Ectodermal cell (in vitro differentiated cells): Measurements from ENCODE around the gene CLINT1.

Experiments used
- H3K27ac ChIP-seq: 2 replicates; pipeline ENCODE4 v1.7.0; 2013; ENCODE audit warnings: mild to moderate bottlenecking, low read depth, low read length; ENCODE audit not compliant: insufficient read depth, poor library complexity, severe bottlenecking
- H3K27me3 ChIP-seq: 2 replicates; pipeline ENCODE4 v1.7.0; 2013; ENCODE audit warnings: mild to moderate bottlenecking, low read length; ENCODE audit not compliant: insufficient read depth, control insufficient read depth, poor library complexity, severe bottlenecking
- H3K36me3 ChIP-seq: one replicate; pipeline ENCODE4 v1.7.0; 2013; ENCODE audit warnings: low read length; ENCODE audit not compliant: control insufficient read depth, insufficient read depth
- H3K4me1 ChIP-seq: one replicate; pipeline ENCODE4 v1.7.0; 2013; ENCODE audit warnings: low read length; ENCODE audit not compliant: control insufficient read depth, insufficient read depth
- H3K4me3 ChIP-seq: 2 replicates; pipeline ENCODE4 v1.7.0; 2013; ENCODE audit warnings: low read depth, low read length, control low read depth; ENCODE audit not compliant: insufficient read depth
- H3K9me3 ChIP-seq: 2 replicates; pipeline ENCODE4 v1.7.0; 2013; ENCODE audit warnings: mild to moderate bottlenecking, low read length, moderate library complexity; ENCODE audit not compliant: control insufficient read depth
- WGBS, 2 experiments: methylation state at CpG; one replicate each; pipeline ENCODE4 v1.1.7; 2013; ENCODE audit warnings: missing lambda C conversion rate in 2 of 2; 5-methylcytosine and 5-hydroxymethylcytosine counted together

CLINT1 gene

GRCh38 chr5:157747173-157747740 lies 111.7 kb downstream of the CLINT1 start:
- no peak overlapping the region for H3K4me3 ChIP-seq
- H3K36me3 ChIP-seq: no peaks in the 10 kb centered on the region
- peaks cover 7% of the 10 kb centered on the region for H3K4me1 ChIP-seq
- 85 to 88% methylated on average over 6 of the region's 6 CpGs for WGBS, 2 experiments
- H3K27ac ChIP-seq: no peak overlapping the region
- H3K9me3 ChIP-seq: no peaks in the 10 kb centered on the region
- peaks cover 12% of the 10 kb centered on the region for H3K27me3 ChIP-seq

GRCh38 chr5:157745041-157745456 lies 113.9 kb downstream of the CLINT1 start:
- Histone ChIP-seq H3K36me3 (no peaks in the 10 kb centered on the region), H3K4me1 (peaks cover 7% of the 10 kb centered on the region), H3K9me3 (no peaks in the 10 kb centered on the region), H3K4me3 (peak overlapping the region; percentile 70), H3K27ac (no peak overlapping the region), H3K27me3 (peaks cover 12% of the 10 kb centered on the region)
- 87 to 91% methylated on average over 4 of the region's 4 CpGs for WGBS, 2 experiments

- Histone ChIP-seq H3K36me3 (peaks cover under 1% of the 10 kb centered on the region), H3K27me3 (peaks cover 12% of the 10 kb centered on the region), H3K27ac (no peak overlapping the region), H3K4me3 (peak overlapping the region; percentile 70), H3K4me1 (peaks cover 7% of the 10 kb centered on the region), H3K9me3 (no peaks in the 10 kb centered on the region)
- 14% methylated on average over 56 of the region's 56 CpGs for WGBS, 2 experiments
Measured at GRCh38 chr5:157744051-157745011, 114.6 kb downstream of the CLINT1 start.

- Histone ChIP-seq H3K36me3 (peaks cover 4% of the 10 kb centered on the region), H3K27me3 (peaks cover 12% of the 10 kb centered on the region), H3K4me1 (peaks cover 7% of the 10 kb centered on the region), H3K9me3 (no peaks in the 10 kb centered on the region), H3K4me3 (peak within 1 kb of the TSS; percentile 70), H3K27ac (no peak within 1 kb of the TSS)
- 2% methylated on average over 79 of the region's 79 CpGs for WGBS, 2 experiments
Measured at GRCh38 chr5:157743163-157744050, 115.5 kb downstream of the CLINT1 start, which contains the start of gene LSM11. TSS of gene LSM11 (plus strand) at chr5:157743712. CDS start at chr5:157743751, 39 bp downstream.

- Histone ChIP-seq H3K36me3 (peaks cover 14% of the 10 kb centered on the region), H3K4me3 (no peak overlapping the region), H3K27me3 (peaks cover 12% of the 10 kb centered on the region), H3K4me1 (peaks cover 7% of the 10 kb centered on the region), H3K27ac (no peak overlapping the region), H3K9me3 (no peaks in the 10 kb centered on the region)
- WGBS, 2 experiments: 91 to 94% methylated on average over 3 to 4 of the region's 4 CpGs
Measured at GRCh38 chr5:157741131-157741530, 117.8 kb downstream of the CLINT1 start.

- peaks cover 12% of the 10 kb centered on the region for H3K27me3 ChIP-seq
- 61 to 71% methylated on average over 3 of the region's 3 CpGs for WGBS, 2 experiments
- no peak overlapping the region for H3K27ac ChIP-seq
- no peaks in the 10 kb centered on the region for H3K9me3 ChIP-seq
- peaks cover 20% of the 10 kb centered on the region for H3K36me3 ChIP-seq
- H3K4me1 ChIP-seq: peaks cover 7% of the 10 kb centered on the region
- no peak overlapping the region for H3K4me3 ChIP-seq
Measured at GRCh38 chr5:157740229-157740610, 118.7 kb downstream of the CLINT1 start.

GRCh38 chr5:157739388-157740228 lies 119.3 kb downstream of the CLINT1 start:
- peaks cover 7% of the 10 kb centered on the region for H3K27me3 ChIP-seq
- H3K9me3 ChIP-seq: no peaks in the 10 kb centered on the region
- no peak overlapping the region for H3K27ac ChIP-seq
- peaks cover 2% of the 10 kb centered on the region for H3K4me1 ChIP-seq
- peaks cover 20% of the 10 kb centered on the region for H3K36me3 ChIP-seq
- H3K4me3 ChIP-seq: no peak overlapping the region
- 92% methylated on average over 11 to 12 of the region's 12 CpGs for WGBS, 2 experiments

GRCh38 chr5:157735991-157736390 lies 123.0 kb downstream of the CLINT1 start:
- Histone ChIP-seq H3K4me1 (no peaks in the 10 kb centered on the region), H3K9me3 (no peaks in the 10 kb centered on the region), H3K27me3 (no peaks in the 10 kb centered on the region), H3K4me3 (no peak overlapping the region), H3K27ac (no peak overlapping the region), H3K36me3 (peaks cover 25% of the 10 kb centered on the region)
- whole genome bisulfite sequencing, 2 experiments: 94 to 95% methylated on average over 6 of the region's 6 CpGs
